GM21723 (cell line): ENCODE results near the gene CCNYL1.
"Not testable (repeated sequence)": the region's sequence is repeated elsewhere in the genome, so short reads cannot be mapped to it uniquely, and the experiment has no call there.

Experiments
- ATAC-seq: cut with Tn5 transposase; IDR thresholded peaks from one replicate; pipeline ENCODE4 v1.9.1; 2021; ENCODE audit warnings: mild to moderate bottlenecking, moderate library complexity; ENCODE audit not compliant: unreplicated experiment

Gene CCNYL1

DNA sequence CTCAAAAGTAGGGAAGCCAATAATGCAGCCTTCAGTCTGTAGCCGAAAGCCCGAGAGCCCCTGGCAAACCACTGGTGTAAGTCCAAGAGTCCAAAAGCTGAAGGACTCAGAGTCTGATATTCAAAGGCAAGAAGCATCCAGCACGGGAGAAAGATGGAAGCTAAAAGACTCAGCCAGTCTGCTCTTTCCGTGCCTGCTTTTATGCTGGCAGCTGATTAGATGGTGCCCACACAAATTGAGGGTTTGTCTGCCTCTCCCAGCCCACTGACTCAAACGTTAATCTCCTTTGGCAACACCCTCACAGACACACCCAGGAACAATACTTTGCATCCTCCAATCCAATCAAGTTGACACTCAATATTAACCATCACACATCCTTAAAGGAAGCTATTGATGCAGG, 14.5 kb upstream of the CCNYL1 start:
- not testable (repeated sequence) for ATAC-seq

DNA sequence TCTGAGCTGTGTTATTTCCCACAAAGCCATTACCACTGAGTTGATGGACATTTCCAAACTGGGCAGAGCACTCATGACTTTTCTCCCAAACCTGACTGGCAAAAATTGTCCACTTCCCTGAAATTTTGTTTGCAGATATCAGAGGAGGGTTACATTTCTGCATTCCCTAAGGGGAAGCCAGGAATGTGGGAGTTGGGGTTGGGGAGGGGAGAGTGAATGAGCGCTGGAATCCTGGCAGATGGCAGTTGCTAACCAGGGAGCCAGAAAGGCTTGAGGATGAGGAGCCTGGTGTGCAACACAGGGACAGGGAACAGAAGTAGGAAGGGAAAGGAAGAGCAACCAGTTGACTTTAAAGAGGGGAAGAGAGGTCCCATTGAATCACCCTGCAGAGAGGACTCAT, 14.0 kb upstream of the CCNYL1 start:
- no peak for ATAC-seq

- no peak for ATAC-seq
Measured at GRCh38 chr2:207698301-207698700, 13.1 kb upstream of the CCNYL1 start.

DNA sequence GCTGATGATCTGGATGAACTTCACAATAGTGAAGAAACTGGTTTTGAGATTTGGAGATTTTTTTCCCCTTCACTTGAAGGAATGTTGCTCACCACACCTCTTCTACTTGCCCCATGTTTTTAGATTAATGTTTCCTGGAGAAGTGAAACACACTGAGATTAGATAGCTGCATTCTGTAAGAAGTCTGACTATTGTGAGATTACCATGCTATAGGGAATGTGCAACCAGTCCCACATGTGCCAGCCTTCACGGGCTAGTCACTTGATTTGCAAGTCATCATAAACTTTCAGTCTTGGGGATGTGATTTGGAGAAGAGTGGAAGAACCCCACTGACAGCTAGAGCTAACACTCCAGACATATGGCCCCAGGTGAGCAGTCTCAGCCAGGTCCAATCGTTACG, 7.4 kb upstream of the CCNYL1 start:
- ATAC-seq = no peak

DNA sequence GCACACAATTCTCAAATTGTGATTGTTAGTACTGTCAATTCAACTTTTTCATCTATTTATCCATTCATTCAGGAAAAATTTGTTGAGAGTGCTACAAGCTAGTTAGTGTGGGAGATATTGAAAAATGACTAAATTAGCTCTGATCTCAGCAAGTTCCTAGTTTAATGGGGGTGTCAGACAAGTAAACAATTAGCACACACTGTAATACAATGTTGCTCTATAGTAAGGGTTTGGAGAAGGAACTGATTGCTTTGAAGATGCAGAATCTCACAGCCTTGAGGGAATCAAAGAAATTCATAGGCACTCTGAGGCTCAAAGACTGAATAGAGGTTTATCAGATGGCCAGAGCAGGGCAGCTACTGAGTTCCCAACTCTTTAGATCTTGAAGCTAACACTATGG, 6.8 kb upstream of the CCNYL1 start:
- no peak for ATAC-seq

- no peak for ATAC-seq
Measured at GRCh38 chr2:207706936-207707860, 4.2 kb upstream of the CCNYL1 start.

DNA sequence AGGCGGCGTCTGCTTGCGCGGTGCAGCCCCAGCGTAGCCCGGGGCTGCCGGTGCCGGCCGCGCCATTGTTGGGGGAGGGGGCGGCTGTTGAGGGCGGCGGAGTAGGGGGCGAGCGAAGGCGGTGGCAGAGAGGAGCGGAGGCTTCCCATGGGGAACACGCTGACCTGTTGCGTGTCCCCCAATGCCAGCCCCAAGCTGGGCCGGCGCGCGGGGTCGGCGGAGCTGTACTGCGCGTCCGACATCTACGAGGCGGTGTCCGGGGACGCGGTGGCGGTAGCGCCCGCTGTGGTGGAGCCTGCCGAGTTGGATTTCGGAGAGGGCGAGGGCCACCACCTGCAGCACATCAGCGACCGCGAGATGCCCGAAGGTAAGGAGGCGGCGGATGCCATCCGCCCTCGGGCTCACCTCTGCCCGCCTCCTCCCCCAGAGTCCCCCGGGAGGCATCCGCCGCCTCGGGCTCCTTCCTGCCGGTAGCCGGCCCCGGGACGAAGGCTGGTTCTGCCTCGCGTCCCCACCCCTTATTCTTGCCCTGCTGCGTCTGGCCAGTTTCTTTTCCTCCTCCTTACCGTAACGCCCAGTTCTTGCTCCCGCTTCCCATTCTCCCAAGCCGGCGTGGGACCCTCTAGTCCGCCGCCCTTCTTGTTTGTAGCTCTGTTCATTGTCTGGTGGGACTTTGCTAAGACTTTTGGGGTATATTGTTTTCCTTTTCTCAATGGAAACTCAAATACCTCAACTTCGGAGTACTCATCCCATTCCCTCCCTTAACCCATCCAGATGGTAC, 500 bp downstream of the CCNYL1 start:
- peak; percentile 36 for ATAC-seq

GRCh38 chr2:207716056-207716455, 4.6 kb downstream of the CCNYL1 start:
- no peak for ATAC-seq

DNA sequence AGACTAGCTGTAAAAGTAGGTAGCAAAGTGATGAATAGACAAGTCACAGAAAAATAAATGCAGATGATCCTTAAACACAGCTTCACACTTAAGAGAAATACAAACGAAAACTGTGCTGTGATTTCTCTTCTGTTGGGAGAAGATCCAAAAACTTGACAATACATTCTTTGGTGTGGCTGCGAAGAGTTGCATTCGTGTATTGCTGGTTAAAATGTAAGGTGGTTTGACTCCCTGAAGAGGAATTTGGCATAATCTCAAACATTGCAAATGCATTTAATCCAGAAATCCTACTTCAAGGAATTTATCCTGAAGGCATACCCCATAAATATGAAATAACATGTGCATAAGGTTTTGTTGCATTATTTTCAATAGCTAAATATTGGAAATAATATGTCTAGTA, 7.1 kb downstream of the CCNYL1 start:
- no peak for ATAC-seq

DNA sequence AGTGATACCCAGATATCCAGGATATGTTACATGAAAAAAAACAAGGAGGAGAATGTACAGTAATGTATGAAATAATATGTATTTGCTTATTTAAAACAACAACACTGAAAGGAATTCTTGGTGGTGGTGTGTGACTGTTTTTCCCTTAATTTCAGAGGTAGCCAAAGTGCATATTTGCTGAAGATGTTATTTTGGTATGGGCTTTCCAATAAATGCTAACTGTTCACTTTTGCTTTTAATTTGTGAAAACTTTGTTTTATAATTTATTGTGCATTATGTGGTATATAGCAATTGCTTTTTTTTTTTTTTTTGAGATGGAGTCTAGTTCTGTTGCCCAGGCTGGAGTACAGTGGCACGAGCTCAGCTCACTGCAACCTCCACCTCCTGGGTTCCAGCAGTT, 7.6 kb downstream of the CCNYL1 start:
- ATAC-seq = no peak

- ATAC-seq = not testable (repeated sequence)
Measured at GRCh38 chr2:207719655-207720054, 8.2 kb downstream of the CCNYL1 start.

DNA sequence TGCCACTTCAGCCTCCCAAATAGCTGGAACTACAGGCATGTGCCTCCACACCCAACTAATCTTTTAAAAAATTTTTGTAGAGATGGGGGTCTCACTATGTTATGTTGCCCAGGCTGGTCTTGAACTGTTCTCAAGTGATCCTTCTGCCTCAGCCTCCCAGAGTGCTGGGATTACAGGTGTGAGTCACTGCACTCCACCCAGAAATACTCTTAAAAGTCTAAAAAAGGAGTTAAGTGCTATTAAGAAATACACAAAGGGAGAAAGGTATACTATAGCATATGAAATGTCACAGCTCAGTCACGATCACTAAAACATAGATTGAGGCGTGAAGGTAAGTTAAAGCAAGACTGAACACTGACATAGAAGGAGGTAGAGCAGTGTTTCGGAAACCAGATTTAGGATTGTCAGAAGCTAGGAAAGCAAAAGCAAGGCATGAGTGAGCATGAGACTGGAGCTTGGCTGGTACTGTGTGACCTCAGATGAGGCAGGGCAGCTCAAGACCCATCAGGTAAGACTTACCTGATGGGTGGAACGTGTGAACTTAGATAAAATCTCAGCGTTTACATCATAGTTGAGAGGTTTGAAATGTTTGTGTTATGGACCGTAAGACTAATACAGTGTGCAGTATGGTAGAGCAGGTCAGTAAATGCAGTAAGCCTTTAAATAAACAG, 9.2 kb downstream of the CCNYL1 start:
- ATAC-seq = no peak

- no peak for ATAC-seq
Measured at GRCh38 chr2:207722773-207723424, 11.5 kb downstream of the CCNYL1 start.

DNA sequence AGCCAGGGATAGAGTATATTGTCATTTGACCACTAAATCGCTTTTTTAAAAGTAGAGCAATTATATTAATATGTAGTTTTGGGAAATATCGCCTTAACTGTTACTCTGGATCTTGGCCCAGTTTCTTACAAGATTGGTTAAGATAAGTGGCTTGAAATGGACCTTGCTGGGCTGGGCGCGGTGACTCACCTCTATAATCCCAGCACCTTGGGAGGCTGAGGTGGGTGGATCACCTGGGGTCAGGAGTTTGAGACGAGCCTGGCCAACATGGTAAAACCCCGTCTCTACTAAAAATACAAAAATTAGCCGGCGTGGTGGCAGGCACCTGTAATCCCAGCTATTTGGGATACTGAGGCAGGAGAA, 12.0 kb downstream of the CCNYL1 start:
- ATAC-seq = not testable (repeated sequence)

GRCh38 chr2:207724113-207724512, 12.7 kb downstream of the CCNYL1 start:
- no peak for ATAC-seq

DNA sequence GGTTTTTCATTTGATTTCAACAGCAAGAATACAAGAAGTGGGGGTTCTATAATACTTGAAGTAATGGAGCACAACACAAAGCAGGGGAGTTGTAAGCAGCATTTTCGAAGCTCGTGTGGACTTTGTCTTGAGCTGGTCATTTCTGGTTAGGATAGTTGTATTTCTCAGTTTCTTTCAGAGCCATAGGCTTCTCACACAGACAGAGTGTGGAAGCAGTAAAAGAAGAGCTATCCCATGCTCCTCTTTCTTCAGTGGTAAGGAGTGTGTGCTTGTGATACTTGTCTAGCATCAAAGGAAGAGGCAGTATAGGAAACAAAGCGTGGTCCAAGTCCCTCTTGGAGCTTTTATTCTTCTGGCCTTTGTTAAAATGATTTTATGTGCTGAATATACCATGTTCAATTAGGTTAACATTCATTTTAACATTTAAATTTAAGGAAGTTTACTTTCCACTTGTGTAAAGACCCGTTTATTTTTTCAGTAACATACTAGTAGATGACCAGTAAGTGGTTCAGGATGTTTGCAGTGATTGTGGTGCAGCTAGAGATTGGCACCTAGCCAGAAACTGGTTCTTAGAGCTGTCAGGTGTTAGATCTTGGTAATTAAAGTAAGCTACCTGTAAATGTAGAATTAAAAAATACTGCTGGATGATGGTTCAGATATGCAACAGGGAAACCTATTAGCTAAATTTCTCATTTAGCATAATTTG, 14.6 kb downstream of the CCNYL1 start:
- no peak for ATAC-seq

- ATAC-seq = no peak
Measured at GRCh38 chr2:207727261-207727660, 15.8 kb downstream of the CCNYL1 start.

GRCh38 chr2:207729465-207729998, 18.1 kb downstream of the CCNYL1 start:
- ATAC-seq = no peak

DNA sequence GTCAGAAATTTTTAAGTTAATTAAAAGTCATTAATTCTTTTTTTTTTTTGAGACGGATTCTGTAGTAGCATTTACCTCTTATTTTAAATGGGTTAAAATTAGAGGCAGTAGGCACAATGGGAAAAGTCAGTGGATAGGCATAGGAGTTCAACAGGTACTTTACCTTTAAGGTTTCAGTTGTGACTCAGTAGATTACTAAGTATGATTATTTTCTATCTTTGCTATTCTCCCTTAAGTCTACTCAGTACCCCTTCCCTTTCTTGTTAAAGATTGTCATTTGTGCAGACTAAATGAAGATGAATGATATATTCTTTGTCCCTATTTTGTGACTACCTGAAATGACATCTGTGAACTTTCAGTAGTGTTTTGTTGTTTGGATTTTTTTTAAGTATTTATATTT, 19.7 kb downstream of the CCNYL1 start:
- ATAC-seq = no peak

GRCh38 chr2:207733597-207734240, 22.3 kb downstream of the CCNYL1 start:
- ATAC-seq = no peak
